Vagina (tissue), 2 donors: Measurements from ENCODE around the gene MOBP.

Source experiments
- CTCF ChIP-seq, 3 experiments: fragments of 450-650 bp in 2 of 3; fragments of 200-600 bp in 1 of 3; sonication (generic) in 1 of 3; IDR thresholded peaks; one replicate each; pipeline ENCODE4 v1.5.1; 2017 to 2019; ENCODE audit warnings: antibody characterized with exemption in 3 of 3, mild to moderate bottlenecking in 2 of 3, moderate library complexity in 2 of 3
- POLR2A ChIP-seq, 2 donors: fragments of 450-650 bp; IDR thresholded peaks; one replicate each; pipeline ENCODE4 v1.6.1; 2017; ENCODE audit warnings: antibody characterized with exemption in 2 of 2, mild to moderate bottlenecking in 2 of 2, moderate library complexity in 2 of 2
- POLR2AphosphoS5 ChIP-seq, 2 donors: sonication (generic); formaldehyde crosslinking; IDR thresholded peaks; one replicate each; pipeline ENCODE4 v1.9.0; 2017; ENCODE audit warnings: antibody characterized with exemption in 2 of 2, mild to moderate bottlenecking in 2 of 2, low read depth in 1 of 2; ENCODE audit not compliant: insufficient read depth in 1 of 2

GRCh38 chr3:39501059-39501458 lies 33.6 kb downstream of the MOBP start:
- TF ChIP-seq CTCF (IDR thresholded peaks at IDR 0.05) (no peak), POLR2A (IDR thresholded peaks at IDR 0.05) (no peak), POLR2AphosphoS5 (IDR thresholded peaks at IDR 0.05; ENCODE audit: insufficient read depth in 1 of 2, low read depth in 1 of 2) (no peak)
